Hindlimb muscle (tissue), 1 donor: ENCODE measurements around the gene MIS18A. TPM values are rescaled to one million over a fixed set of nuclear protein-coding genes. Genes with fewer than 3 reads are reported as not detected.

Source experiments
- DNase-seq: peaks from one replicate; pipeline ENCODE4 v3.0.0-alpha.2; 2013
- polyA plus RNA-seq: library from polyadenylated mRNA; unstranded; fragments of 120-200 nt; gene quantifications from one replicate; pipeline ENCODE4 v1.2.1, GENCODE V29; 2013; ENCODE audit not compliant: insufficient read length

MIS18A gene
- polyA plus RNA-seq, 1 donor = 8.8 TPM

DNA sequence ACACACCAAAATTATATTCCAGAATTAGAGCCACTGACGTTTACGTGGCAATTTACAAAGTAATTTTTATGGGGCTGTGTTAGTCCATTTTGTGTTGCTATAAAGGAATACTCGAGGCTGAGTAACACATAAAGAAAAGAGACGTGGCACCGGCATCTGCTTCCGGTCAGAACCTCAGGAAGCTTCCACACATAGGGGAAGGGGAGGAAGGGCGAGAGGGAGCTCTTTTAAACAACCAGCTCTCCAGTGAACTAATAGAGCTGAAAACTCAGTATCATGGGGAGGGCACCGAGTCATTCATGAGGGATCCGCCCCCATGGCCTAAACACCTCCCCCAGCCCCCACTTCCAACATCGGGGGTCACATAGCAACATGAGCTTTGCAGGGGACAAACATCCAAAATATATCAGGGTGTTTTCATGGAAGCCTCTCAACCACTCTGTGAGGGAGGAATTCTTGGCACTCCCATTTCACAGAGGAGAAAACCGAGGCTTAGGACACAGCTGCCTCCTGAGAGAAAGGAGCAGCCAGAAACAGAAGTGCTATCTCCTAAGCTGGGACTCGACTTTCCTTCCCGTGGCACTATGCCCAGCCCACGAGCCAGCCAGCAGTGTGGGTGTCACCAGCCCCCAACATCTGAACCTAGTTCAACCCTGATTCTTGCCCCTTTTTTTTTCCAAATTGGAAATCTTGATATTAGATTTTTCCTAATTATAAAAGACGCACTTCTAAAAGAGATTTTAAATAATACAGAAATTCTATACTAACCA is 29.2 kb downstream of the MIS18A start:
- DNase-seq = no peak

DNA sequence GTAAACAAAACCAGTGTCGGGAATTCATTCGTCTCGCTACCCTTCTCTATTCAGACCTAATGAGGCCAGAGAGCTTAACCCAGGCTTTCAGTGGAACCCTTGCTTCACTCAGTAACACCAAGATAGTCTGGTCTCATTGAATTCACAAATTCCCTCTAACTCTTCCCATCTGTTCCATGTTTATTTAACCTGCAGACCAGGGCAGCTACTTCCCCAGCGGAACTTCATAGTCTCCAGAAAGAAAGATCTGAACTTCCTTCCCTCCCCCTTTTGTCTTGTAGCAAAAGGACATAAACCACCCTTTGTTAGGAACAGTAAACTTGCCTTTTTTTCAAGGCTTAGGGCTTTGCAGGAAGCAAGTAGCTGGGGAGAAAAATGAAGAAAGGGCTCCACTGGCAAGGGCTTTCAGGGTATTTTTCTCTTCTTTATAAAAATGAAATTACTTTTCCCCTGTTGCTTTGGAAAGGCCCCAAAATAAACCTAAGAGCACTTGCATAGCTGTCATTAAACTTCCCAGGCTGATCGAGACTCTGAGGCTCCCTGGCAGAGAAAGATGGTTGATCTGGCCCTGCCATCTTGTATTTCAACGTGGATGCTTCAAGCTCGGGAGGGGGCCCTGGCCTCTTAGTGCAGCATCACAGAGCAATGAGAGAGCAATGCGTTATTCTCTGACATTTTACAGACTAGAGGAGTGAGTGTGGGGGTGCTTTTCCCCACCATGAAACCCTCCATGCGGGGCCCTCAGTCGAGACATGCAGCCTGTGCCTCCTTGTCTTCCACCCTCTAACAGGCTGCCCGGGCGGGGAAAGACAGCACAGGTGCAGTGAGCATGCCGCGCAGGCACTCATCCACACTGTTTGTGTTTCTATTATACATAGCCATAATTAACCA is 30.0 kb downstream of the MIS18A start:
- no peak for DNase-seq

DNA sequence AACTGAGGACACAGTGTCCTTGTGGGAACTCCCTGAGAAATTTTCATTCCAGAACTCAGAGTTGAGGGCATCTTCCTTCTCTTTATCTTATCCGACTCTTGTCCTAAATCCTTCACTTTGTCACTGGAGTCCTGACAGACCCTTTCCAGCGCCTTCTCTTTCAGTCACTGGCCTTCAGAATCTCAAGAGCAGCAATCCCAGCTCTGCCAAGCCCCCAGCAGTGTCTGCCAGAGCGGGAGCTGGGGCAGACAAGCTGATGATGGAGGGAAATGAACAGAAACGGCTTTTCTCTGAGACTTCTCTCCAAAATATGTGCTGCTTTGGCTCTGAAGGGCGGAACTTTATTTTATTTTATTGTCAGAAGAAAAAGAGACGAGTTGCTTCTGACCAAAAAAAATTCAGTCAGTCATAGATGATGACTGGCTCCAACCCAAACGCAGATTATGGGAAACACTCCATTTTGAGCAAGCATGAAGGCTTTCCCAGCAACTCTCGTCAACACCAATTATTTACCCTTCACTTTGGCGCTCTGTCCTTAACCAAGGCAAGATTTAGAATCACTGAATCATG is 32.2 kb downstream of the MIS18A start:
- no peak for DNase-seq

DNA sequence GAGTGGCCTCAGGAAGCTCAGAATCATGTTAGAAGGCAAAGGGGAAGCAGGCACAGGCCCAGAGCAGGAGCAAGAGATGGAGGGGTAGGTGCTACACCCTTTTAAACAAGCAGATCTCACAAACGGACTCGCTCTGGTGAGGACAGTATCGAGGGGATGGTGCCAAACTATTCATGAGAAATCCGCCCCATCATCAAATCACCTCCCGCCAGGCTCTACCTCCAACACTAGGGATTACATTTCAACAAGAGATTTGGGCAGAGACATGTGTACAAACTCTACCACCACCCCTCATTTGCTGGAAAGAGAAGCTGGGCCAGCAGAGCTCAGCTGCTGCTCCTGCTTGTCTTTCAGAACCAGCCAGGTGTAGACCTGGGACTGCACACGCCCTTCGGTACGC is 32.9 kb downstream of the MIS18A start:
- no peak for DNase-seq

DNA sequence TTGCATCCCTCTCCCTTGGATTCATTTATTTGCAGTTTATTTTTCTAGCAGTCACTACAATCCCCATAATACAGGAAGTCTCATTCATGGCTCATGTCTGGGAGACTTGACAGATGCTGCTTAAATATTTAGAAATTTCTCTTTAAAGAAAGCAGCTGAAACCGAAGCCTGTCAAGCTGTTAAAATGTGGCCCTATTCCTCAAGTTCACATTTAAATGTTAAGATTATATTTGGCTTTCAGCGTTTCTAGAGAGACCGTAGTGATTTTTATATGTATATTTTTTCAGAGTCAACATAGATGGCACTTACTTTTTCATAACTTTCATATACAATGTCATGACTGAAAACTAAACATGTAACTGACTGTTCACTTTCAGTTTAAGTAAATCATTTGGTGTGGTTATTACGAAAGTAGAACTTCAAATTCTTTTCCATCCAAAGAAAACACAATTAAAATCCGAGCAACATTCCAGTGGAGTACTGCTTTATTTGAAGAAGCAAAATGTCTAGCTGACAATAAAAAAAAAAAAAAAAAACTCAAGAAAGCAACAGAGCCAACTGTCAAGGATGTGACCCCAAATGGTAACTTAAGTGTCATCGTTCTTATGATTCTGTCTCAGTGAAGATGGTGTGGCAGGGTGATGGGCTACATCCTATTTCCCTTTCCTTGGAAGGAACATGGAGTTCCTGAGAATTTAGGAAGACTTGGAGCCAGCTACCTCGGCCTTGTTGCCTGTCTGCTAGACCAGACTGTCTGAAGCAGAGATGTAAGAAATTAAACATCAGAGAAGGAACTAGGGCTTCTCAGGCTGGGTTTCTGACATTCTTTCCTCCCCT is 37.8 kb downstream of the MIS18A start:
- no peak for DNase-seq

DNA sequence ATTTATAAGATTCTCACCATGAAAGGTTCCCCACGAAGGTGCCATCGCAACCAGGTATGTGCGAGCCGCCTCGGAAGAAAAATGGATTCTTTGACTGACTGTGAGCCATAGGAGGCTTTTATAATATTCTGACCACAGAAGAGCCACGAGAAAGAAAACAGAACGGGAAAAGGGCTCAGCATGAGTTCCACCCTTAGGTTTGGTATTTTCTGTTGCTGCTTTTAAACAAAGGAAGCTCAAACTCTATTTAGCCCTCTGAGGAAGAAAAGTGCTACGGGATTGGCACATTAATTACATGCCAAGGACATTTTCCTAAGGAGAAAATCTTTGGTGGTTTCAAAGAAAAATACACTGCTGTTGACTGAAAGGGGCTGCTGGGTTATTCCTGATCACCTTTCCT is 39.3 kb downstream of the MIS18A start:
- DNase-seq = no peak

DNA sequence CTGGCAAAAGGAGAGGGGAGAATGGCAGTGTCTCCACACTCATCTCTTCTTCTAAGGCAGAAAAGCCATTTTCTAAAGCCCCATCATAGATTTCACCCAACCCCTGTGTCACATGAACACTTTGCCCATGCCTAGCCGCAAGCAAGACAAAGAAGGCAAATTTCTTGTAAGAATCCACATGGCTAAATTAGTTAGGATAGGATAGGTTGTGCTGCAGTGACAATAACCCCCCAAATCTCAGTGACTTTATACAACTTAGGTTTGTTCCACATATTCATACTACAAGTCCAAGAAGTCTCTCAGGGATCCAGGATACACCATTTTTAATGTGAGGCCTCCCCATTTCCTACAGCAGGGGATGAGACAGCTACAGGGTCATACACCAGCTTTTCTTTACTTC is 40.8 kb downstream of the MIS18A start:
- no peak for DNase-seq

DNA sequence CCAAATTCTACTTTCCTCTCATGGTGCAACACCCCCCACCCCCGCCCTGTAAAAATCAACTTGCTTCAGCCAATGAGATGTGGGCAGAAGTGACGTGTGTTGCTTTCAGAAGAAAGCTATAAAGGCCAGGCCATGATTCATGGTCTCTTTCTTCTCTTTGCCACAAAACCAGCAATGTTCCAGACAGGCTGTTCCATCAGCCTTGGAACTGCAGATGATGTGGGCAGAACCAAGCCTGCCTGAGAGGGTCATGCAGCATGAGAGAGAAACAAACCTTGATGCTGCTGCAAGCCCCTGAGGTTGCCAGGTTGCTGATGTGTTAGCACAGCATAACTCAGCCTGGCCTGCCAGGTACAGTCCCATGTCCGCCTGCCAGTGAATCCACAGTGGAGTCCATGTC is 41.8 kb downstream of the MIS18A start:
- DNase-seq = no peak

DNA sequence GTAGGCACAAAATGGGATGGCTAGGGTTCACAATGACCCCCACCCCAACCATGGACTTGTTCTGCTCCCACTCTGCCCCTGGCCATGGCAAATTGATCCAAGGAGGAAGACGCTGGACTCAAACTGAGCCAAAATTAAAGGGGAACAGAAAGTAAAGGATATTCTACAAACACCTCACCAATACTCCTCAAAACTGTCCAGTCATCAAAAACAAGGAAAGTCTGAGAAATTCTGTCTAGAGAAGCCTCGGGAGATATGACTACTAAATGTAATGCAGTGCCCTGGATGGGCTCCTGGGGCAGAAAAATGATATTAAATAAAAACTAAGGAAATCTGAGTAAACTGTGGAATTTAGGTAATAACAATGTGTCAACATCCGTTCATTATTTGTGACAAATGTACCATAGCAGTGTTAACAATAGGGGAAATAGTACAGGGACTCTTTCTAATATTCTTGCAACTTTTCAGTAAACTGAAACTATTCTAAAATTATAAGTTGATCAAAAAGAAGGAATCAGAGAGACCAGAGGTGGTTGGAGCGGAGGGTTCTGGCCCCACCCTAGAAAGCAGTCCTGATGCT is 45.0 kb downstream of the MIS18A start:
- no peak for DNase-seq

DNA sequence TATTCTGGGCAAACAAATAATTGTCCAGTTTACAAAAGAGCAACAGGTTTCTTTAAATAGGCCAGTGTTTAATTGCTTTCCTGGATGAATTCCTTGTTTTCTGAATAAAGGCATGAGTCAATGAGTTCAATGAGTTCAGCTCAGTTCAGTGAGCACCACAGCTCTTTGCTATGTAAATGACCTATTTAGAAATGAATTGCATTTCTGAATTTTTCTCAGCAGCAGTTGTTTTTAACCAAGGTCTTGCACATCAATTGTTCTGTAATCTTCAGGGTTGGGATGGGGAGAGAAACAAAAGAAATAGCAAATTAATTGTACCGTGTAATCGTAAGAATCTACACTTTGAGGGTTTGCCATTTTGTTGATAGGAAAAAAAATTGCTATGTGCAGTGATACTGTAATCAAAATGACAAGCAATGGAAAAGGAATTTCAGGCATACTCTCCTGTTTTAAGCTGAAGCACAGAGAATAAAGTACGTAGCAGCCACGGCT is 45.7 kb downstream of the MIS18A start:
- no peak for DNase-seq

DNA sequence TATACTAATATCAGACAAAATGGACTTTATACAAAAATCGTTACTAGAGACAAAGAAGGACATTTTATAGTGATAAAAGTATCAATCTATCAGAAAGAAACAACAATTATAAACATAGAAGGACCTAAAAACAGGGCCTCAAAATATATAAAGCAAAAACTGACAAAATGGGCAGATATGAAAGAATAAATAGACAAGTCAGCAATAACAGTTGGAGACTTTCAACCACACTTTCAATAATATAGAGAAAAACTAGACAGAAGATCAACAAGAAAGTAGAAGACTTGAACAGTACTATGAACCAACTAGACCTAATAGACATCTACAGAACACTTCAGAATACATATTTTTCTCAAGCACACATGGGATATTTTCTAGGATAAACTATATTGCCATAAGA is 52.4 kb downstream of the MIS18A start:
- DNase-seq = no peak

Other genes with a start within 250 kb of the MIS18A start
- 2.6 TPM for gene MRAP, start 19.8 kb upstream of the MIS18A start, polyA plus RNA-seq
- 13.8 TPM for gene URB1, start 114.0 kb upstream of the MIS18A start, polyA plus RNA-seq
- 2.1 TPM for gene EVA1C, start 133.7 kb upstream of the MIS18A start, polyA plus RNA-seq